Spleen (tissue), 11 donors: ENCODE measurements around the gene FAM83C. TPM values are rescaled to one million over a fixed set of nuclear protein-coding genes. Genes with fewer than 3 reads are reported as not detected.

Source experiments
- DNase-seq: peaks from one replicate; pipeline ENCODE4 v3.0.0-alpha.2; 2020
- H3K27ac ChIP-seq, 8 donors: fragments of 200-600 bp; sonication (generic) in 7 of 8; 1 replicate in 4 of 8; 2 replicates in 4 of 8; pipeline versions ENCODE4 v1.5.0 to v1.8.0; 2016 to 2021; ENCODE audit warnings: inconsistent platforms in 4 of 8, mild to moderate bottlenecking in 4 of 8, moderate library complexity in 1 of 8
- H3K27me3 ChIP-seq, 7 donors: fragments of 200-600 bp; sonication (generic) in 6 of 7; replicated peaks in 1 of 7; 1 replicate in 4 of 7; 2 replicates in 3 of 7; pipeline versions ENCODE4 v1.5.0 to v1.8.0; 2016 to 2021; ENCODE audit warnings: inconsistent platforms in 3 of 7, mild to moderate bottlenecking in 1 of 7
- H3K36me3 ChIP-seq, 6 donors: fragments of 200-600 bp; sonication (generic) in 5 of 6; 1 replicate in 4 of 6; 2 replicates in 2 of 6; pipeline versions ENCODE4 v1.5.0 to v1.8.0; 2016 to 2021; ENCODE audit warnings: inconsistent platforms in 2 of 6
- H3K4me1 ChIP-seq, 6 donors: fragments of 200-600 bp; sonication (generic) in 5 of 6; 1 replicate in 3 of 6; 2 replicates in 3 of 6; pipeline versions ENCODE4 v1.5.0 to v1.8.0; 2016 to 2021; ENCODE audit warnings: inconsistent platforms in 3 of 6
- H3K4me3 ChIP-seq, 8 donors: fragments of 200-600 bp; sonication (generic) in 7 of 8; 1 replicate in 4 of 8; 2 replicates in 4 of 8; pipeline versions ENCODE4 v1.5.0 to v1.8.0; 2016 to 2021; ENCODE audit warnings: inconsistent platforms in 4 of 8, mild to moderate bottlenecking in 4 of 8, moderate library complexity in 2 of 8
- H3K9me3 ChIP-seq, 8 donors: fragments of 200-600 bp; sonication (generic) in 7 of 8; 1 replicate in 4 of 8; 2 replicates in 4 of 8; pipeline versions ENCODE4 v1.5.0 to v1.8.0; 2016 to 2021; ENCODE audit warnings: inconsistent platforms in 4 of 8
- POLR2A ChIP-seq, 3 donors: fragments of 450-650 bp; IDR thresholded peaks; one replicate each; pipeline ENCODE4 v1.5.1; 2017; ENCODE audit warnings: antibody characterized with exemption in 3 of 3, mild to moderate bottlenecking in 1 of 3
- POLR2AphosphoS5 ChIP-seq, 3 donors: sonication (generic); formaldehyde crosslinking; IDR thresholded peaks; one replicate each; pipeline ENCODE4 v1.5.1; 2017; ENCODE audit warnings: antibody characterized with exemption in 3 of 3
- WGBS, 5 donors: extraction: QIAGEN DNeasy Blood & Tissue Kit in 3 of 5; methylation state at CpG; one replicate each; pipeline versions ENCODE4 v1.1.5 to v1.1.7; 2013 to 2018; 5-methylcytosine and 5-hydroxymethylcytosine counted together
- intact Hi-C: fragments of 100-400 bp; cut with DNase I; formaldehyde crosslinking; loops from one replicate; pipeline ENCODE4 v1.15.0; 2023; ENCODE audit warnings: low total_unique reads
- polyA plus RNA-seq, 3 donors: library from polyadenylated mRNA; stranded (reverse); fragments of 200-250 nt; gene quantifications; one replicate each; pipeline ENCODE4 v1.2.1, GENCODE V29; 2013
- total RNA-seq, 7 donors: library from RNA; depleted of rRNA in 3 of 7; stranded (reverse); fragments of >200 nt in 3 of 7; fragmentation: NEBNext Ultra II Directional in 4 of 7; extraction: Animal tissue kit (Norgen Biotek cat#: 25700) in 4 of 7; gene quantifications; one replicate each; pipeline versions ENCODE4 v1.1.0 to v1.2.1, GENCODE V29; 2016 to 2021
- TF ChIP-seq, protein P1 (sequence below), 11 experiments: fragments of 200-600 bp in 7 of 11; fragments of 450-650 bp in 4 of 11; sonication (generic) in 4 of 11; IDR thresholded peaks in 8 of 11; conservative IDR thresholded peaks in 3 of 11; 1 replicate in 7 of 11; 2 replicates in 4 of 11; pipeline versions ENCODE4 v1.4.0 to v1.8.0; 2016 to 2021; ENCODE audit warnings: antibody characterized with exemption in 11 of 11, inconsistent platforms in 4 of 11, mild to moderate bottlenecking in 1 of 11
- donor health status: healthy with polysubstance abuse.
- donor health status: DM: no; HTN: no; CAD: no; lungs with moderate emphysema.
- donor health status: DM: no; HTN: no; CAD: no.
- donor health status: Bipolar disorder and iron deficiency.
- donor health status: healthy.
- donor health status: DM: no; HTN: no; CAD: no.
- donor health status: DM: yes; HTN: yes; CAD: no.

The FAM83C gene
- total and polyA plus RNA-seq, 10 donors, result not detected

GRCh38 chr20:35273449-35274171 is 18.6 kb downstream of the FAM83C start:
- no peak overlapping the region for H3K27ac ChIP-seq
- H3K4me1 ChIP-seq, result peaks cover 15 to 42% (median 28%) of the 10 kb centered on the region in 6 donors
- H3K27me3 ChIP-seq, result no peaks in the 10 kb centered on the region
- no peak overlapping the region for H3K4me3 ChIP-seq
- intact Hi-C loops, result no loop called here
- DNase-seq, result no peak
- TF ChIP-seq, protein P1, sequence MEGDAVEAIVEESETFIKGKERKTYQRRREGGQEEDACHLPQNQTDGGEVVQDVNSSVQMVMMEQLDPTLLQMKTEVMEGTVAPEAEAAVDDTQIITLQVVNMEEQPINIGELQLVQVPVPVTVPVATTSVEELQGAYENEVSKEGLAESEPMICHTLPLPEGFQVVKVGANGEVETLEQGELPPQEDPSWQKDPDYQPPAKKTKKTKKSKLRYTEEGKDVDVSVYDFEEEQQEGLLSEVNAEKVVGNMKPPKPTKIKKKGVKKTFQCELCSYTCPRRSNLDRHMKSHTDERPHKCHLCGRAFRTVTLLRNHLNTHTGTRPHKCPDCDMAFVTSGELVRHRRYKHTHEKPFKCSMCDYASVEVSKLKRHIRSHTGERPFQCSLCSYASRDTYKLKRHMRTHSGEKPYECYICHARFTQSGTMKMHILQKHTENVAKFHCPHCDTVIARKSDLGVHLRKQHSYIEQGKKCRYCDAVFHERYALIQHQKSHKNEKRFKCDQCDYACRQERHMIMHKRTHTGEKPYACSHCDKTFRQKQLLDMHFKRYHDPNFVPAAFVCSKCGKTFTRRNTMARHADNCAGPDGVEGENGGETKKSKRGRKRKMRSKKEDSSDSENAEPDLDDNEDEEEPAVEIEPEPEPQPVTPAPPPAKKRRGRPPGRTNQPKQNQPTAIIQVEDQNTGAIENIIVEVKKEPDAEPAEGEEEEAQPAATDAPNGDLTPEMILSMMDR (IDR thresholded peaks at IDR 0.05 in 8 of 11, conservative IDR thresholded peaks at IDR 0.05 in 3 of 11), result no peak
- TF ChIP-seq POLR2AphosphoS5 (IDR thresholded peaks at IDR 0.05) (peak in 1 of 3 donors; percentile 36), POLR2A (IDR thresholded peaks at IDR 0.05) (no peak)
- H3K9me3 ChIP-seq, result no peaks in the 10 kb centered on the region
- peaks cover 0 to 85% (median 27%) of the 10 kb centered on the region in 6 donors for H3K36me3 ChIP-seq
- 81 to 92% (median 86%) methylated on average over 10 to 13 of the region's 13 CpGs for WGBS, 5 donors

DNA sequence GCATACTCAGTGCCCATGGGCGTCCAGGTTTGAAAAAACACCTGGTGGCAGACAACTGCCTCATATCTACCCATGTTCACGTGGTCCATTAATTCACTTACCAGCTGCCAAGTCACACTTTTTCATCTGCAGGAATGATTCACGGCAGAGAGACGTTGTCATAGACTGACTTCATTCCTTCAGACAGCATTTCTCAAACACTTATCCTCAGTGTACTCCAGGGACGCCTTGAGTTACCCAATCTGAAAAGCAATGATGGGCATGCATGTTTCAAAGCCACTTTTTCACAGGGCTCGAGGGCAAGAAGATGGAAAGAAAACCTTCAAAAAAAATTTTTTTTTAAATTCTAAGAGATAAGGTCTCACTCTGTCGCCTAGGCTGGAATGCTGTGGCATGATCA is 20.3 kb downstream of the FAM83C start:
- TF ChIP-seq, protein P1 (IDR thresholded peaks at IDR 0.05 in 8 of 11, conservative IDR thresholded peaks at IDR 0.05 in 3 of 11), result no peak
- no peak for TF ChIP-seq POLR2A (IDR thresholded peaks at IDR 0.05)
- TF ChIP-seq POLR2AphosphoS5 (IDR thresholded peaks at IDR 0.05), result no peak
- 73 to 90% (median 86%) methylated on average over 6 to 7 of the region's 7 CpGs for WGBS, 5 donors
- Histone ChIP-seq H3K4me1 (peaks cover 9 to 30% (median 17%) of the 10 kb centered on the region in 6 donors), H3K27me3 (no peaks in the 10 kb centered on the region), H3K9me3 (no peaks in the 10 kb centered on the region), H3K4me3 (no peak overlapping the region), H3K36me3 (peaks cover 0 to 98% (median 41%) of the 10 kb centered on the region in 6 donors), H3K27ac (no peak overlapping the region)
- intact Hi-C loops, result no loop called here
- DNase-seq, result no peak

DNA sequence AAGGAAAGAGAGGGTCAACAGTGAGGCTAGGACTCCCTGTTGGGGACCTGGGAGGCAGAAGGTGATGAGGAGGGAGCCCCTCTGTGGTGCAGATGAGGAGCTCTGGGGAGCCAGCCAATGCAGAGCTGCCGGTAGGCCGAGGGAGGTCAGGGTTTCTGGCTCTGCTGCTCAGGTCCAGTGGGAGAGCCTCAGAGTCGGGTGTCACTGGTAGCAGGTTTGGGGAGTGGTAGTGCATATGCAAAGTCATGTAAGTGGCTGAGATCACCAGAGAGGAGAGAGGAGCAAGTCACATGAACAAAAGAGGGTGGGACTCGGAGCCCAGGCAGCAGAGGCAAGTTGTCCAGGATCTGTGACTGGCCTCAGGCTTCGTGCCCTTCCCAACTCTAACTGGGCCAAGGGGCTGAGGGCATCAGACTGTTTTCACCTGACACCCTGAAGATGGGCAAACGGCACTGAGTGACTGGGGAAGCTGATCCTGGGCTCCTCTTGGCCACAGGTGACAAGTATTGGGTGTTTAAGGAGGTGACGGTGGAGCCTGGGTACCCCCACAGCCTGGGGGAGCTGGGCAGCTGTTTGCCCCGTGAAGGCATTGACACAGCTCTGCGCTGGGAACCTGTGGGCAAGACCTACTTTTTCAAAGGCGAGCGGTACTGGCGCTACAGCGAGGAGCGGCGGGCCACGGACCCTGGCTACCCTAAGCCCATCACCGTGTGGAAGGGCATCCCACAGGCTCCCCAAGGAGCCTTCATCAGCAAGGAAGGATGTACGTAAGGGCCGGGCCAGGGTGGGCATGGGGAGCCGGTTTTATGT is 20.9 kb downstream of the FAM83C start:
- DNase-seq, result no peak
- WGBS, 5 donors, result 89 to 94% (median 91%) methylated on average over 19 to 20 of the region's 20 CpGs
- H3K4me3 ChIP-seq, result no peak overlapping the region
- H3K4me1 ChIP-seq, result peaks cover 3 to 24% (median 11%) of the 10 kb centered on the region in 6 donors
- intact Hi-C loops, result no loop called here
- H3K36me3 ChIP-seq, result peaks cover 0 to 98% (median 45%) of the 10 kb centered on the region in 6 donors
- TF ChIP-seq, protein P1 (IDR thresholded peaks at IDR 0.05 in 8 of 11, conservative IDR thresholded peaks at IDR 0.05 in 3 of 11), result no peak
- TF ChIP-seq POLR2AphosphoS5 (IDR thresholded peaks at IDR 0.05) (peak in 1 of 3 donors; percentile 40), POLR2A (IDR thresholded peaks at IDR 0.05) (no peak)
- H3K9me3 ChIP-seq, result no peaks in the 10 kb centered on the region
- H3K27ac ChIP-seq, result no peak overlapping the region
- no peaks in the 10 kb centered on the region for H3K27me3 ChIP-seq
